SU-DHL-6 (cell line): ENCODE results near the gene MYOF.

ENCODE experiments used
- EZH2phosphoT487 ChIP-seq: fragments of 200-600 bp; sonication (generic), shearing (Covaris generic); conservative IDR thresholded peaks from 2 replicates; pipeline ENCODE4 v1.6.1; 2018; ENCODE audit warnings: mild to moderate bottlenecking, antibody characterized with exemption, low read length, moderate library complexity, mixed read lengths
- TF ChIP-seq, protein P1 (sequence below): fragments of 200-600 bp; sonication (generic); IDR thresholded peaks from one replicate; pipeline ENCODE4 v1.5.1; 2017; ENCODE audit warnings: antibody characterized with exemption, mild to moderate bottlenecking, low read length, moderate library complexity; ENCODE audit not compliant: insufficient read depth, poor library complexity, severe bottlenecking

- TF ChIP-seq, protein P1, sequence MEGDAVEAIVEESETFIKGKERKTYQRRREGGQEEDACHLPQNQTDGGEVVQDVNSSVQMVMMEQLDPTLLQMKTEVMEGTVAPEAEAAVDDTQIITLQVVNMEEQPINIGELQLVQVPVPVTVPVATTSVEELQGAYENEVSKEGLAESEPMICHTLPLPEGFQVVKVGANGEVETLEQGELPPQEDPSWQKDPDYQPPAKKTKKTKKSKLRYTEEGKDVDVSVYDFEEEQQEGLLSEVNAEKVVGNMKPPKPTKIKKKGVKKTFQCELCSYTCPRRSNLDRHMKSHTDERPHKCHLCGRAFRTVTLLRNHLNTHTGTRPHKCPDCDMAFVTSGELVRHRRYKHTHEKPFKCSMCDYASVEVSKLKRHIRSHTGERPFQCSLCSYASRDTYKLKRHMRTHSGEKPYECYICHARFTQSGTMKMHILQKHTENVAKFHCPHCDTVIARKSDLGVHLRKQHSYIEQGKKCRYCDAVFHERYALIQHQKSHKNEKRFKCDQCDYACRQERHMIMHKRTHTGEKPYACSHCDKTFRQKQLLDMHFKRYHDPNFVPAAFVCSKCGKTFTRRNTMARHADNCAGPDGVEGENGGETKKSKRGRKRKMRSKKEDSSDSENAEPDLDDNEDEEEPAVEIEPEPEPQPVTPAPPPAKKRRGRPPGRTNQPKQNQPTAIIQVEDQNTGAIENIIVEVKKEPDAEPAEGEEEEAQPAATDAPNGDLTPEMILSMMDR: no peak
- no peak for TF ChIP-seq EZH2phosphoT487
Measured at GRCh38 chr10:93342366-93342765, 139.8 kb downstream of the MYOF start.
